Adrenal gland (tissue), 19 donors: Measurements from ENCODE around the gene TTYH3. TPM values are rescaled to one million over a fixed set of nuclear protein-coding genes. Genes with fewer than 3 reads are reported as not detected.

Experiments
- DNase-seq, 7 donors: peaks; one replicate each; pipeline ENCODE4 v3.0.0-alpha.2; 2019 to 2020
- H3K27ac ChIP-seq, 5 donors: fragments of 200-600 bp; sonication (generic) in 4 of 5; 1 replicate in 3 of 5; 2 replicates in 2 of 5; pipeline versions ENCODE4 v1.5.1 to v1.8.0; 2016 to 2020; ENCODE audit warnings: mild to moderate bottlenecking in 1 of 5
- H3K27me3 ChIP-seq: fragments of 200-600 bp; 2 replicates; pipeline ENCODE4 v1.8.0; 2021
- H3K36me3 ChIP-seq, 2 donors: fragments of 200-600 bp; replicated peaks in 1 of 2; 1 replicate in 1 of 2; 2 replicates in 1 of 2; pipeline versions ENCODE4 v1.5.1 to v1.8.0; 2018 to 2022
- H3K4me1 ChIP-seq, 2 donors: fragments of 200-600 bp; replicated peaks in 1 of 2; 1 replicate in 1 of 2; 2 replicates in 1 of 2; pipeline versions ENCODE4 v1.5.1 to v1.8.0; 2018 to 2021
- H3K4me3 ChIP-seq, 4 donors: fragments of 200-600 bp; sonication (generic) in 3 of 4; one replicate each; pipeline ENCODE4 v1.5.1; 2016 to 2018
- H3K9me3 ChIP-seq, 3 donors: fragments of 200-600 bp; sonication (generic) in 1 of 3; replicated peaks in 1 of 3; 1 replicate in 2 of 3; 2 replicates in 1 of 3; pipeline versions ENCODE4 v1.5.1 to v1.8.0; 2016 to 2021
- POLR2A ChIP-seq, 2 donors: fragments of 450-650 bp; IDR thresholded peaks; one replicate each; pipeline ENCODE4 v1.6.1; 2017; ENCODE audit warnings: antibody characterized with exemption in 2 of 2, mild to moderate bottlenecking in 2 of 2, moderate library complexity in 1 of 2
- WGBS, 4 donors: extraction: QIAGEN DNeasy Blood & Tissue Kit in 2 of 4; methylation state at CpG; one replicate each; pipeline versions ENCODE4 v1.1.5 to v1.1.7; 2013 to 2017; 5-methylcytosine and 5-hydroxymethylcytosine counted together
- intact Hi-C, 2 donors: fragments of 100-400 bp; cut with DNase I; formaldehyde crosslinking; loops; one replicate each; pipeline versions ENCODE4 v1.14.1 to v1.15.0; 2022 to 2023
- long read RNA-seq, 10 donors: library from polyadenylated mRNA in 3 of 10; unstranded in 2 of 10; stranded (forward) in 1 of 10; transcript quantifications; one replicate each; pipeline ENCODE4 v2.0.0 and lab custom pipeline, GENCODE V29; 2021 to 2026
- polyA plus RNA-seq, 3 donors: library from polyadenylated mRNA; stranded (reverse); fragments of 200-250 nt in 2 of 3; fragments of 350-450 nt in 1 of 3; fragmentation: Illumina TruSeq in 1 of 3; extraction: RNeasy Lipid Tissue Mini Kit (QIAGEN cat#74804) in 1 of 3; gene quantifications; one replicate each; pipeline ENCODE4 v1.2.3, GENCODE V29; 2013 to 2014
- total RNA-seq, 9 donors: library from RNA; depleted of rRNA in 4 of 9; stranded (reverse); fragments of >200 nt in 4 of 9; fragments of 120-200 nt in 1 of 9; fragmentation: NEBNext Ultra II Directional in 1 of 9; extraction: Animal tissue kit (Norgen Biotek cat#: 25700) in 1 of 9; gene quantifications; one replicate each; pipeline versions ENCODE4 v1.1.0 to v1.2.4, GENCODE V29; 2013 to 2023
- TF ChIP-seq, protein P1 (sequence below), 6 experiments: fragments of 450-650 bp in 4 of 6; fragments of 200-600 bp in 2 of 6; sonication (generic) in 1 of 6; IDR thresholded peaks; 1 replicate in 5 of 6; 2 replicates in 1 of 6; pipeline versions ENCODE4 v1.5.1 to v1.8.0; 2016 to 2021; ENCODE audit warnings: antibody characterized with exemption in 6 of 6, mild to moderate bottlenecking in 2 of 6, moderate library complexity in 1 of 6
- donor health status: healthy with polysubstance abuse.
- donor health status: Bipolar disorder and iron deficiency.
- donor health status: DM: yes; HTN: yes; CAD: no.
- donor health status: DM: no; HTN: no; CAD: no.
- donor health status: DM: no; HTN: no; CAD: no.
- donor health status: DM: yes; HTN: yes; CAD: no.

TTYH3 gene, protein sequence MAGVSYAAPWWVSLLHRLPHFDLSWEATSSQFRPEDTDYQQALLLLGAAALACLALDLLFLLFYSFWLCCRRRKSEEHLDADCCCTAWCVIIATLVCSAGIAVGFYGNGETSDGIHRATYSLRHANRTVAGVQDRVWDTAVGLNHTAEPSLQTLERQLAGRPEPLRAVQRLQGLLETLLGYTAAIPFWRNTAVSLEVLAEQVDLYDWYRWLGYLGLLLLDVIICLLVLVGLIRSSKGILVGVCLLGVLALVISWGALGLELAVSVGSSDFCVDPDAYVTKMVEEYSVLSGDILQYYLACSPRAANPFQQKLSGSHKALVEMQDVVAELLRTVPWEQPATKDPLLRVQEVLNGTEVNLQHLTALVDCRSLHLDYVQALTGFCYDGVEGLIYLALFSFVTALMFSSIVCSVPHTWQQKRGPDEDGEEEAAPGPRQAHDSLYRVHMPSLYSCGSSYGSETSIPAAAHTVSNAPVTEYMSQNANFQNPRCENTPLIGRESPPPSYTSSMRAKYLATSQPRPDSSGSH
- total RNA-seq (10 to 100 TPM in 8 of 9 donors, 1 to 10 TPM in 1; 5.2 to 86.3 (median 59.4) TPM), polyA plus RNA-seq (10 to 100 TPM in 2 of 3 donors, 1 to 10 TPM in 1; 5.4 to 38.4 (median 21.3) TPM)
- long read RNA-seq, donor 1, full-length matches to known transcripts: 2 of 2 reads
- long read RNA-seq, donor 1, partial matches to known transcripts: 0 of 2 reads
- long read RNA-seq, donor 1, other reads (novel, unspliced or antisense): 0 of 2 reads
- long read RNA-seq, donor 2, full-length matches to known transcripts: 2 of 2 reads
- long read RNA-seq, donor 2, partial matches to known transcripts: 0 of 2 reads
- long read RNA-seq, donor 2, other reads (novel, unspliced or antisense): 0 of 2 reads
- long read RNA-seq, donor 3, full-length matches to known transcripts: 1 of 1 reads
- long read RNA-seq, donor 3, partial matches to known transcripts: 0 of 1 reads
- long read RNA-seq, donor 3, other reads (novel, unspliced or antisense): 0 of 1 reads
- long read RNA-seq, donor 4, partial matches to known transcripts: 0 of 4 reads
- long read RNA-seq, donor 4, other reads (novel, unspliced or antisense): 4 of 4 reads
- long read RNA-seq, donor 5, full-length matches to known transcripts: 47 of 103 reads
- long read RNA-seq, donor 5, partial matches to known transcripts: 50 of 103 reads
- long read RNA-seq, donor 5, other reads (novel, unspliced or antisense): 6 of 103 reads
- long read RNA-seq, donor 6, partial matches to known transcripts: 0 of 7 reads
- long read RNA-seq, donor 6, other reads (novel, unspliced or antisense): 7 of 7 reads
- long read RNA-seq, donor 7, full-length matches to known transcripts: 3 of 3 reads
- long read RNA-seq, donor 7, partial matches to known transcripts: 0 of 3 reads
- long read RNA-seq, donor 7, other reads (novel, unspliced or antisense): 0 of 3 reads
- long read RNA-seq, donor 8, full-length matches to known transcripts: 6 of 6 reads
- long read RNA-seq, donor 8, partial matches to known transcripts: 0 of 6 reads
- long read RNA-seq, donor 8, other reads (novel, unspliced or antisense): 0 of 6 reads
- long read RNA-seq, donor 9, full-length matches to known transcripts: 3 of 3 reads
- long read RNA-seq, donor 9, partial matches to known transcripts: 0 of 3 reads
- long read RNA-seq, donor 9, other reads (novel, unspliced or antisense): 0 of 3 reads
- long read RNA-seq, donor 10, full-length matches to known transcripts: 6 of 11 reads
- long read RNA-seq, donor 10, partial matches to known transcripts: 5 of 11 reads
- long read RNA-seq, donor 10, other reads (novel, unspliced or antisense): 0 of 11 reads

GRCh38 chr7:2631946-2632732 lies at the start of gene TTYH3:
TTYH3 (plus strand) TSS chr7:2631986; CDS start chr7:2632156, 170 bp downstream.
- Histone ChIP-seq H3K27me3 (no peaks in the 10 kb centered on the region), H3K9me3 (no peaks in the 10 kb centered on the region), H3K4me1 (peaks cover 39 to 48% of the 10 kb centered on the region in 2 donors), H3K4me3 (peak within 1 kb of the TSS; percentile 53 to 84 (median 71)), H3K36me3 (no peaks in the 10 kb centered on the region), H3K27ac (peak within 1 kb of the TSS; percentile 70 to 98 (median 97))
- 1 to 5% (median 1%) methylated on average over 13 to 62 of the region's 62 CpGs for WGBS, 4 donors
- DNase-seq: peak in 6 of 7 donors; percentile 56 to 76 (median 66)
- TF ChIP-seq, protein P1, sequence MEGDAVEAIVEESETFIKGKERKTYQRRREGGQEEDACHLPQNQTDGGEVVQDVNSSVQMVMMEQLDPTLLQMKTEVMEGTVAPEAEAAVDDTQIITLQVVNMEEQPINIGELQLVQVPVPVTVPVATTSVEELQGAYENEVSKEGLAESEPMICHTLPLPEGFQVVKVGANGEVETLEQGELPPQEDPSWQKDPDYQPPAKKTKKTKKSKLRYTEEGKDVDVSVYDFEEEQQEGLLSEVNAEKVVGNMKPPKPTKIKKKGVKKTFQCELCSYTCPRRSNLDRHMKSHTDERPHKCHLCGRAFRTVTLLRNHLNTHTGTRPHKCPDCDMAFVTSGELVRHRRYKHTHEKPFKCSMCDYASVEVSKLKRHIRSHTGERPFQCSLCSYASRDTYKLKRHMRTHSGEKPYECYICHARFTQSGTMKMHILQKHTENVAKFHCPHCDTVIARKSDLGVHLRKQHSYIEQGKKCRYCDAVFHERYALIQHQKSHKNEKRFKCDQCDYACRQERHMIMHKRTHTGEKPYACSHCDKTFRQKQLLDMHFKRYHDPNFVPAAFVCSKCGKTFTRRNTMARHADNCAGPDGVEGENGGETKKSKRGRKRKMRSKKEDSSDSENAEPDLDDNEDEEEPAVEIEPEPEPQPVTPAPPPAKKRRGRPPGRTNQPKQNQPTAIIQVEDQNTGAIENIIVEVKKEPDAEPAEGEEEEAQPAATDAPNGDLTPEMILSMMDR (IDR thresholded peaks at IDR 0.05): no peak
- TF ChIP-seq POLR2A (IDR thresholded peaks at IDR 0.05): peak; percentile 72 to 80
- intact Hi-C loops: no loop called here

GRCh38 chr7:2582006-2582735 lies 49.6 kb upstream of the TTYH3 start:
- no peak overlapping the region for H3K27ac ChIP-seq
- H3K4me1 ChIP-seq: no peaks in the 10 kb centered on the region
- 90 to 94% (median 92%) methylated on average over 18 to 24 of the region's 24 CpGs for WGBS, 4 donors
- TF ChIP-seq, protein P1 (IDR thresholded peaks at IDR 0.05): no peak
- no peak for TF ChIP-seq POLR2A (IDR thresholded peaks at IDR 0.05)
- no peak for DNase-seq
- H3K4me3 ChIP-seq: no peak overlapping the region
- no peaks in the 10 kb centered on the region for H3K27me3 ChIP-seq
- peaks cover 0 to 24% of the 10 kb centered on the region in 2 donors for H3K36me3 ChIP-seq
- H3K9me3 ChIP-seq: no peaks in the 10 kb centered on the region
- intact Hi-C loops: no loop called here
